Activated CD4-positive, CD25-positive, alpha-beta regulatory T cell treated with anti-CD3 and anti-CD28 coated beads, Interleukin-2, amount 50 U/mL, for 72 hours (primary cell): ENCODE measurements around the gene CLIC3.

Experiments
- DNase-seq: peaks from one replicate; pipeline ENCODE4 v3.0.0; 2021

Gene CLIC3

GRCh38 chr9:136978865-136979544 is 17.4 kb downstream of the CLIC3 start:
- no peak for DNase-seq

GRCh38 chr9:136978073-136978864 is 18.1 kb downstream of the CLIC3 start:
- peak; percentile 73 for DNase-seq

GRCh38 chr9:136977649-136978072 is 18.7 kb downstream of the CLIC3 start:
- DNase-seq, result no peak

- DNase-seq, result no peak
Observed at GRCh38 chr9:136977223-136977622, 19.1 kb downstream of the CLIC3 start, which contains the start of gene PTGDS. Gene PTGDS, plus strand, starts transcription at chr9:136977504. Its CDS starts 75 bp downstream, at chr9:136977579.

GRCh38 chr9:136975644-136976043 is 20.7 kb downstream of the CLIC3 start:
- DNase-seq, result peak; percentile 56

GRCh38 chr9:136974817-136975535 is 21.4 kb downstream of the CLIC3 start:
- no peak for DNase-seq

GRCh38 chr9:136973618-136974617 is 22.4 kb downstream of the CLIC3 start:
- DNase-seq, result no peak

- DNase-seq, result no peak
Observed at GRCh38 chr9:136972743-136973142, 23.6 kb downstream of the CLIC3 start.

- no peak for DNase-seq
Observed at GRCh38 chr9:136972335-136972734, 24.0 kb downstream of the CLIC3 start.

- no peak for DNase-seq
Observed at GRCh38 chr9:136971746-136972145, 24.6 kb downstream of the CLIC3 start.

- DNase-seq, result no peak
Observed at GRCh38 chr9:136970361-136970760, 26.0 kb downstream of the CLIC3 start.

GRCh38 chr9:136969774-136970173 is 26.6 kb downstream of the CLIC3 start:
- DNase-seq, result no peak

GRCh38 chr9:136969150-136969549 is 27.2 kb downstream of the CLIC3 start:
- DNase-seq, result no peak

- no peak for DNase-seq
Observed at GRCh38 chr9:136968333-136969127, 27.8 kb downstream of the CLIC3 start.

- no peak for DNase-seq
Observed at GRCh38 chr9:136965771-136966484, 30.4 kb downstream of the CLIC3 start.

GRCh38 chr9:136964833-136965422 is 31.4 kb downstream of the CLIC3 start:
- no peak for DNase-seq

- no peak for DNase-seq
Observed at GRCh38 chr9:136964171-136964689, 32.1 kb downstream of the CLIC3 start.

GRCh38 chr9:136963751-136964150 is 32.6 kb downstream of the CLIC3 start:
- DNase-seq, result no peak

- no peak for DNase-seq
Observed at GRCh38 chr9:136963341-136963740, 33.0 kb downstream of the CLIC3 start.

GRCh38 chr9:136962701-136963248 is 33.6 kb downstream of the CLIC3 start:
- no peak for DNase-seq
